ENCODE results near the gene FAM9C. TPM values are rescaled to one million over a fixed set of nuclear protein-coding genes. Genes with fewer than 3 reads are reported as not detected.
"Not testable (repeated sequence)": the region's sequence is repeated elsewhere in the genome, so short reads cannot be mapped to it uniquely, and the experiment has no call there.

The FAM9C gene
- polyA plus RNA-seq, 1 donor (not counting 4 experiments of a cell fraction or from before 2014, with no cell fraction given) = not detected

DNA sequence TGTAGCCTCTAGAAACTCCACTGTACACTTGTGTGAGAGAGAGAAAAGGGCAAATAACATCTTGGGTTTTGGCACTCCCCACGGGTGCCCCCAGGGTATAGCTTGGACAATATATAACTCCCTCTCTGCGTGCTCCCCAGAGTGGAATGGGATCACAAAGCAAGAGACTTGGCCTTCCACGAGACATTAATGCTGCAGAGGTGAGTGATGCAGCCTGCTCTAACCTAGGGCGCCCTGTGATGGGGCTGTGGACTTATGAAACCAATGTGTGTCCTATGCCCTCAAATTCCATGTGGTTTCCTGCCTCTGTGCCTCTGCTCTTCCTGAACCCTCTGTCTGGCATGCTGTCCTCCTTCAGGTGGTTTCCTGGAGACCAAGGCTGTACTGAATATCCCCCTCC is 22.0 kb upstream of the FAM9C start:
- Histone ChIP-seq H3K4me2 (ENCODE audit: control insufficient read depth, extremely low read depth, insufficient read depth, low read depth, low read length) (no peak overlapping the region), H3K9me1 (ENCODE audit: control insufficient read depth, extremely low read depth, insufficient read depth, low read length) (no peaks in the 10 kb centered on the region), H3K36me3 (ENCODE audit: control insufficient read depth in 2 of 2, extremely low read depth in 1 of 2, insufficient read depth in 2 of 2, low read length in 2 of 2) (no peaks in the 10 kb centered on the region), H3K4me3 (ENCODE audit: control insufficient read depth in 2 of 3, extremely low read depth in 1 of 3, insufficient read depth in 2 of 3, low read depth in 1 of 3, low read length in 3 of 3) (no peak overlapping the region), H3K79me2 (ENCODE audit: control insufficient read depth, insufficient read depth, low read length) (no peaks in the 10 kb centered on the region), H3K4me1 (ENCODE audit: control insufficient read depth, extremely low read depth, insufficient read depth, low read length) (no peaks in the 10 kb centered on the region), H3K9ac (ENCODE audit: control insufficient read depth, extremely low read depth, insufficient read depth, low read length) (no peak overlapping the region), H4K20me1 (ENCODE audit: control insufficient read depth, extremely low read depth, insufficient read depth, low read length) (no peaks in the 10 kb centered on the region), H3K27ac (ENCODE audit: control insufficient read depth, insufficient read depth, low read length) (no peak overlapping the region), H3K9me3 (ENCODE audit: control insufficient read depth, low read depth, low read length) (peaks cover 1% of the 10 kb centered on the region), H3K27me3 (ENCODE audit: control insufficient read depth, extremely low read depth, insufficient read depth, low read length) (no peaks in the 10 kb centered on the region), H2AFZ (ENCODE audit: control insufficient read depth, low read length) (no peak overlapping the region)
- FAIRE-seq (no peak), DNase-seq (ENCODE audit: low read depth, low spot score) (no peak)
- dilution Hi-C loops (cut with MboI; ENCODE audit: extremely low pct_ligation_motif_present, low sequenced_read_pairs) = no loop called here
- TF ChIP-seq, protein P1, sequence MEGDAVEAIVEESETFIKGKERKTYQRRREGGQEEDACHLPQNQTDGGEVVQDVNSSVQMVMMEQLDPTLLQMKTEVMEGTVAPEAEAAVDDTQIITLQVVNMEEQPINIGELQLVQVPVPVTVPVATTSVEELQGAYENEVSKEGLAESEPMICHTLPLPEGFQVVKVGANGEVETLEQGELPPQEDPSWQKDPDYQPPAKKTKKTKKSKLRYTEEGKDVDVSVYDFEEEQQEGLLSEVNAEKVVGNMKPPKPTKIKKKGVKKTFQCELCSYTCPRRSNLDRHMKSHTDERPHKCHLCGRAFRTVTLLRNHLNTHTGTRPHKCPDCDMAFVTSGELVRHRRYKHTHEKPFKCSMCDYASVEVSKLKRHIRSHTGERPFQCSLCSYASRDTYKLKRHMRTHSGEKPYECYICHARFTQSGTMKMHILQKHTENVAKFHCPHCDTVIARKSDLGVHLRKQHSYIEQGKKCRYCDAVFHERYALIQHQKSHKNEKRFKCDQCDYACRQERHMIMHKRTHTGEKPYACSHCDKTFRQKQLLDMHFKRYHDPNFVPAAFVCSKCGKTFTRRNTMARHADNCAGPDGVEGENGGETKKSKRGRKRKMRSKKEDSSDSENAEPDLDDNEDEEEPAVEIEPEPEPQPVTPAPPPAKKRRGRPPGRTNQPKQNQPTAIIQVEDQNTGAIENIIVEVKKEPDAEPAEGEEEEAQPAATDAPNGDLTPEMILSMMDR (optimal IDR thresholded peaks at IDR 0.05 in 1 of 3, IDR thresholded peaks at IDR 0.05 in 1 of 3, conservative IDR thresholded peaks at IDR 0.05 in 1 of 3; ENCODE audit: extremely low read depth in 1 of 3, insufficient read depth in 2 of 3, low read length in 3 of 3) = no peak
- no peak for TF ChIP-seq EZH2 (IDR thresholded peaks at IDR 0.05; ENCODE audit: low read length)

DNA sequence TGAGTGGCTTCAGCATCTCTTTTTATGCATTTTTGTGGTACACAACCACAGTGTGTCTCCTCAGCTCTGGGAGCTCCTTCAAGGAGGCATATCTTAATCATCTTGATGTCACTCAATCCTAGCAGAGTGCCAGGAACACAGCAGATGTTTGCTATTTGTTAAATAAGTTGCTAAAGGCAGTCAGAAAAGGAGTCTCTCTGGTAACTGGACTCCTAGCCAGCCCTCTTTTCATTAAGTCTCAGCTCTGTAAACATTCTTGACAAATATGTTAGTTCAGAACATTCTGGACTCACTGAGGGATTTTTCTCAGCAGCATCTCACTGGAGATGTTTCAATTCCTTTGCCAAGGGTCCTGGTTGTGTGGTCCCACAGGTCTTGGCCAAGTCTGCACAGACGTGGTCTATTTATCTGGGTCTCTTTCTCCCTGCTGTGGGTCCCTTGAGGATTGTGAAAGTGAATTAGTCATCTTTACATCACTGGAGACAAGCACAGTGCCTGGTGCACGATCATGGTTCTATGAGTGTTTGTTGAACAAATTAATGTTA is 20.3 kb upstream of the FAM9C start:
- FAIRE-seq (no peak), DNase-seq (ENCODE audit: low read depth, low spot score) (no peak)
- TF ChIP-seq EZH2 (IDR thresholded peaks at IDR 0.05; ENCODE audit: low read length) = no peak
- TF ChIP-seq, protein P1 (optimal IDR thresholded peaks at IDR 0.05 in 1 of 3, IDR thresholded peaks at IDR 0.05 in 1 of 3, conservative IDR thresholded peaks at IDR 0.05 in 1 of 3; ENCODE audit: extremely low read depth in 1 of 3, insufficient read depth in 2 of 3, low read length in 3 of 3) = no peak
- Histone ChIP-seq H3K4me1 (ENCODE audit: control insufficient read depth, extremely low read depth, insufficient read depth, low read length) (no peaks in the 10 kb centered on the region), H3K36me3 (ENCODE audit: control insufficient read depth in 2 of 2, extremely low read depth in 1 of 2, insufficient read depth in 2 of 2, low read length in 2 of 2) (no peaks in the 10 kb centered on the region), H3K27ac (ENCODE audit: control insufficient read depth, insufficient read depth, low read length) (no peak overlapping the region), H3K27me3 (ENCODE audit: control insufficient read depth, extremely low read depth, insufficient read depth, low read length) (no peaks in the 10 kb centered on the region), H3K4me3 (ENCODE audit: control insufficient read depth in 2 of 3, extremely low read depth in 1 of 3, insufficient read depth in 2 of 3, low read depth in 1 of 3, low read length in 3 of 3) (no peak overlapping the region), H3K79me2 (ENCODE audit: control insufficient read depth, insufficient read depth, low read length) (no peaks in the 10 kb centered on the region), H2AFZ (ENCODE audit: control insufficient read depth, low read length) (no peak overlapping the region), H4K20me1 (ENCODE audit: control insufficient read depth, extremely low read depth, insufficient read depth, low read length) (no peaks in the 10 kb centered on the region), H3K9ac (ENCODE audit: control insufficient read depth, extremely low read depth, insufficient read depth, low read length) (no peak overlapping the region), H3K9me1 (ENCODE audit: control insufficient read depth, extremely low read depth, insufficient read depth, low read length) (no peaks in the 10 kb centered on the region), H3K9me3 (ENCODE audit: control insufficient read depth, low read depth, low read length) (peaks cover under 1% of the 10 kb centered on the region), H3K4me2 (ENCODE audit: control insufficient read depth, extremely low read depth, insufficient read depth, low read depth, low read length) (no peak overlapping the region)
- dilution Hi-C loops (cut with MboI; ENCODE audit: extremely low pct_ligation_motif_present, low sequenced_read_pairs) = no loop called here

DNA sequence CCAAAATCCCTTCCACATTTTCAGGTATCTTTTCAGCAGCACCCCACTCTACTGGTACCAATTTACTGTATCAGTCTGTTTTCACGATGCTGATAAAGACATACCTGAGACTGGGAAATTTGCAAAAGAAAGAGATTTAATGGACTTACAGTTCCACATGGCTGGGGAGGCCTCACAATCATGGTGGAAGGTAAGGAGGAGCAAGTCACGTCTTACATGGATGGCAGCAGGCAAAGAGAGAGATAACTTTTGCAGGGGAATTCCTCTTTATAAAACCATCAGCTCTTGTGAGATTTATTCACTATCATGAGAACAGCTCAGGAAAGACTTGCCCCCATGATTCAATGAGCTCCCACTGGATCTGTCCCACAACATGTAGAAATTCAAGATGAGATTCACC is 18.7 kb upstream of the FAM9C start:
- DNase-seq (ENCODE audit: low read depth, low spot score); H3K4me3 ChIP-seq (ENCODE audit: control insufficient read depth in 2 of 3, extremely low read depth in 1 of 3, insufficient read depth in 2 of 3, low read depth in 1 of 3, low read length in 3 of 3); H2AFZ ChIP-seq (ENCODE audit: control insufficient read depth, low read length); H3K4me2 ChIP-seq (ENCODE audit: control insufficient read depth, extremely low read depth, insufficient read depth, low read depth, low read length); H3K27me3 ChIP-seq (ENCODE audit: control insufficient read depth, extremely low read depth, insufficient read depth, low read length); H3K27ac ChIP-seq (ENCODE audit: control insufficient read depth, insufficient read depth, low read length); dilution Hi-C loops (cut with MboI; ENCODE audit: extremely low pct_ligation_motif_present, low sequenced_read_pairs); H3K9me1 ChIP-seq (ENCODE audit: control insufficient read depth, extremely low read depth, insufficient read depth, low read length); FAIRE-seq; H3K79me2 ChIP-seq (ENCODE audit: control insufficient read depth, insufficient read depth, low read length); H3K9ac ChIP-seq (ENCODE audit: control insufficient read depth, extremely low read depth, insufficient read depth, low read length); H3K9me3 ChIP-seq (ENCODE audit: control insufficient read depth, low read depth, low read length); H3K4me1 ChIP-seq (ENCODE audit: control insufficient read depth, extremely low read depth, insufficient read depth, low read length); H3K36me3 ChIP-seq (ENCODE audit: control insufficient read depth in 2 of 2, extremely low read depth in 1 of 2, insufficient read depth in 2 of 2, low read length in 2 of 2); H4K20me1 ChIP-seq (ENCODE audit: control insufficient read depth, extremely low read depth, insufficient read depth, low read length): not testable (repeated sequence)

DNA sequence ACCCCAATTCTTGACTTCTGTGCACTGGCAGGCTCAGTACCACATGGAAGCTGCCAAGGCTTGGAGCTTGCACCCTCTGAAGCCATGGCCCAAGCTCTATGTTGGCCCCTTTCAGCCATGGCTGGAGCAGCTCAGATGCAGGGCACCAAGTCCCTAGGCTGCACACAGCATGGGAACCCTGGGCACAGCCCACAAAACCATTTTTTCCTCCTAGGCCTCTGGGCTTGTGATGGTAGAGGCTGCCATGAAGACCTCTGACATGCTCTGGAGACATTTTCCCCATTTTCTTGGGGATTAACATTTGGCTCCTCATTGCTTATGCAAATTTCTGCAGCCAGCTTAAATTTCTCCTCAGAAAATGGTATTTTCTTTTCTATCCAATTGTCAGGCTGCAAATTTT is 17.9 kb upstream of the FAM9C start:
- H3K79me2 ChIP-seq (ENCODE audit: control insufficient read depth, insufficient read depth, low read length); DNase-seq (ENCODE audit: low read depth, low spot score); dilution Hi-C loops (cut with MboI; ENCODE audit: extremely low pct_ligation_motif_present, low sequenced_read_pairs); H3K9ac ChIP-seq (ENCODE audit: control insufficient read depth, extremely low read depth, insufficient read depth, low read length); H3K36me3 ChIP-seq (ENCODE audit: control insufficient read depth in 2 of 2, extremely low read depth in 1 of 2, insufficient read depth in 2 of 2, low read length in 2 of 2); FAIRE-seq; H3K27ac ChIP-seq (ENCODE audit: control insufficient read depth, insufficient read depth, low read length); H3K4me3 ChIP-seq (ENCODE audit: control insufficient read depth in 2 of 3, extremely low read depth in 1 of 3, insufficient read depth in 2 of 3, low read depth in 1 of 3, low read length in 3 of 3); H3K4me1 ChIP-seq (ENCODE audit: control insufficient read depth, extremely low read depth, insufficient read depth, low read length); H2AFZ ChIP-seq (ENCODE audit: control insufficient read depth, low read length); H3K27me3 ChIP-seq (ENCODE audit: control insufficient read depth, extremely low read depth, insufficient read depth, low read length); H4K20me1 ChIP-seq (ENCODE audit: control insufficient read depth, extremely low read depth, insufficient read depth, low read length); H3K9me3 ChIP-seq (ENCODE audit: control insufficient read depth, low read depth, low read length); H3K9me1 ChIP-seq (ENCODE audit: control insufficient read depth, extremely low read depth, insufficient read depth, low read length); H3K4me2 ChIP-seq (ENCODE audit: control insufficient read depth, extremely low read depth, insufficient read depth, low read depth, low read length): not testable (repeated sequence)
